Body of pancreas (tissue), 4 donors: ENCODE data around the gene DCAF11.

Experiments
- POLR2A ChIP-seq, 3 donors: fragments of 450-650 bp; IDR thresholded peaks; one replicate each; pipeline ENCODE4 v1.6.1; 2016; ENCODE audit warnings: antibody characterized with exemption in 3 of 3, mild to moderate bottlenecking in 2 of 3
- TF ChIP-seq, protein P1 (sequence below), 7 experiments: fragments of 450-650 bp in 4 of 7; fragments of 200-600 bp in 3 of 7; sonication (generic) in 3 of 7; IDR thresholded peaks; one replicate each; pipeline ENCODE4 v1.5.1; 2016 to 2019; ENCODE audit warnings: antibody characterized with exemption in 7 of 7

DNA sequence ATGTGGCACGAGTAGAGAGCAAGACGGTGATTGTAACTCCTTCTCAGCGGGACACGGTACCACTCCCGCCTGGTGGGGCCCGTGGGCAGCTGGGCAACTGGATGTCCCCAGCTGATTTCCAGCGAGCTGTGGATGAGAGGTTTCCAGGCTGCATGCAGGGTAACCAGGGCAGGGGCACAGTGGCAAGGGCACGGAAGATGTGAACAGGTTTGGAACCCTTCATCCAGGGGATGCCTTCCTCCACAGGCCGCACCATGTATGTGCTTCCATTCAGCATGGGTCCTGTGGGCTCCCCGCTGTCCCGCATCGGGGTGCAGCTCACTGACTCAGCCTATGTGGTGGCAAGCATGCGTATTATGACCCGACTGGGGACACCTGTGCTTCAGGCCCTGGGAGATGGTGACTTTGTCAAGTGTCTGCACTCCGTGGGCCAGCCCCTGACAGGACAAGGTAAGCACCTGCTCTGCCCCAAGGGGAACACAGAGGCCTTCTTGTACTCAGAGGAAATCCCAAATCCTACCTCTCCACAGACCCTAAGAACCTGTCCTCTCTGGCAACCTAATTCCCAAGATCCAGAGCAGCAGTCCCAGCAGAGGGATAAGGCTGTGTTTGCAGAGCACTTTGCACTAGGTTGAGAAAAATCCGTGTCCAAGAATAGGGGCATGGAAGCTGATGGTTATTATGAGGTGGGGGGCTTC, 16.2 kb upstream of the DCAF11 start:
- TF ChIP-seq POLR2A (IDR thresholded peaks at IDR 0.05) = no peak
- TF ChIP-seq, protein P1, sequence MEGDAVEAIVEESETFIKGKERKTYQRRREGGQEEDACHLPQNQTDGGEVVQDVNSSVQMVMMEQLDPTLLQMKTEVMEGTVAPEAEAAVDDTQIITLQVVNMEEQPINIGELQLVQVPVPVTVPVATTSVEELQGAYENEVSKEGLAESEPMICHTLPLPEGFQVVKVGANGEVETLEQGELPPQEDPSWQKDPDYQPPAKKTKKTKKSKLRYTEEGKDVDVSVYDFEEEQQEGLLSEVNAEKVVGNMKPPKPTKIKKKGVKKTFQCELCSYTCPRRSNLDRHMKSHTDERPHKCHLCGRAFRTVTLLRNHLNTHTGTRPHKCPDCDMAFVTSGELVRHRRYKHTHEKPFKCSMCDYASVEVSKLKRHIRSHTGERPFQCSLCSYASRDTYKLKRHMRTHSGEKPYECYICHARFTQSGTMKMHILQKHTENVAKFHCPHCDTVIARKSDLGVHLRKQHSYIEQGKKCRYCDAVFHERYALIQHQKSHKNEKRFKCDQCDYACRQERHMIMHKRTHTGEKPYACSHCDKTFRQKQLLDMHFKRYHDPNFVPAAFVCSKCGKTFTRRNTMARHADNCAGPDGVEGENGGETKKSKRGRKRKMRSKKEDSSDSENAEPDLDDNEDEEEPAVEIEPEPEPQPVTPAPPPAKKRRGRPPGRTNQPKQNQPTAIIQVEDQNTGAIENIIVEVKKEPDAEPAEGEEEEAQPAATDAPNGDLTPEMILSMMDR (IDR thresholded peaks at IDR 0.05) = no peak
